Muscle of arm (tissue), 12 donors: ENCODE measurements around the gene PPOX. TPM values are rescaled to one million over a fixed set of nuclear protein-coding genes. Genes with fewer than 3 reads are reported as not detected.

Experiments used
- DNase-seq: peaks from one replicate; pipeline ENCODE4 v3.0.0-alpha.2; 2013
- polyA plus RNA-seq, 12 donors: library from polyadenylated mRNA; unstranded; fragments of 120-200 nt; gene quantifications; one replicate each; pipeline ENCODE4 v1.2.1, GENCODE V29; 2013; ENCODE audit not compliant: insufficient read length in 12 of 12

PPOX gene
- polyA plus RNA-seq, 12 donors, result 14.1 to 38.7 (median 23.6) TPM; not detected in 1

DNA sequence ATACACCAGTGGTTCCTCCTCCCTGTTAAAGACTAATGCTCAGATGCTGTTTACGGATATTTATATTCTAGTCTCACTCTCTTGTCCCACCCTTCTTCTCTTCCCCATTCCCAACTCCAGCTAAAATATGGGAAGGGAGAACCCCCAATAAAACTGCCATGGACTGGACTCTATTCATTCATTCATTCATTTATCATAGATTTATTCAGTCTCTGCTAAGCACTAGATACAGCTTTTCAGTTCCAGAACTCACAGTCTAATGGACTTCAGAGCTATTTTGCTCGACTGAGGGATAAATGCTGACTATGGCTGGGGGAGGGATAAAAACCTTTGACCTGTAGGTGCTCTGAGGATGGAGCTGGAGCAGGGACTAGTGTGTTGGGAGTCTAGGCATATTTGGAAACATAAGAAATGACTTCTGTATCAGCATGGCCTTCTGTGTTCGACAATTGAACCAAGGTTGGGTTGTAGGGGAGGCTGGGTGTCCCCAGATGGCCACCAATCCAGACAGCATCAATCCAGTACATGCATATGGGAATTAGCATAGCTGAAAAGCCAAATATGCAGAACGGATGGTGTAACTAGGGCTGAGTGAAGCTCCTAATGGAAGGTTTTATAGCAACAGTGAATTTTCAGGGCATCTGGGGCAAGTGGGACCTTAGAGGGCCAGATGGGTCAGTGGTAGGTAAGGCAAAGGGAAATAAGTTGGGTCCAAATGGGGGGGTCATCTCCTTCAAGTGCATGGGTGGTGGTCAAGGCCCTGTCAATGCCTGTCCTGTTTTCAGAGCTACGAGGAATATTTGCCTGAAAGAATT is 53.1 kb downstream of the PPOX start:
- no peak for DNase-seq

DNA sequence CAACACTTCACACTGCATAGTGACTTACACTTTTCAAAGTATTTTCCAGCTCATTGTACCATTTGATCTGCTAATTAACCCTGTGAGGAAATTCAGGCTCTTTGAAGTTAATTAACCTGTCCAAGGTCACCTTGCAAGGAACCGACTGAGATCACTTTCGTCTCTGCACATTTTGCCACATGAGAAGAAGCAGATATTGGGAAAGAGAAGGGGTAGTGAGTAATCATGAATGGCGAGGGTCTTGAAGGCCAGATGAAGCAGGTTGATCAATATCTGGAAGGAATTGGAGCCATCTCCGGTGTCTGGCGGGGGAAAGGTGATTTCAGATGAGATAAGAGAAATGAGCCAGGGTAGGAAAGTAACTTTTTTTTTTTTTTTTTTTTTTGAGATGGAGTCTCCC is 53.8 kb downstream of the PPOX start:
- no peak for DNase-seq

Other genes with a start within 250 kb of the PPOX start
- gene ITLN2, start 211.6 kb upstream of the PPOX start, polyA plus RNA-seq, result under 1 TPM in 1 of 12 donors, not detected in 11; 0.36 TPM
- 10 to 100 TPM in 11 of 12 donors, not detected in 1; 11.5 to 40.4 (median 16.3) TPM for gene F11R, start 145.3 kb upstream of the PPOX start, polyA plus RNA-seq
- 10 to 100 TPM in 11 of 12 donors, not detected in 1; 18.6 to 33.2 (median 23.2) TPM for gene TSTD1, start 127.5 kb upstream of the PPOX start, polyA plus RNA-seq
- 10 to 100 TPM in 11 of 12 donors, not detected in 1; 24.8 to 51.5 (median 33.4) TPM for gene USF1, start 120.4 kb upstream of the PPOX start, polyA plus RNA-seq
- gene ARHGAP30, start 96.5 kb upstream of the PPOX start, polyA plus RNA-seq, result 10 to 100 TPM in 1 of 12 donors, 1 to 10 TPM in 10, not detected in 1; 1.8 to 12.9 (median 2.9) TPM
- gene NECTIN4, start 76.9 kb upstream of the PPOX start, polyA plus RNA-seq, result 10 to 100 TPM in 2 of 12 donors, 1 to 10 TPM in 1, under 1 TPM in 5, not detected in 4; 0.04 to 28.3 (median 0.19) TPM
- 1 to 10 TPM in 4 of 12 donors, under 1 TPM in 5, not detected in 3; 0.32 to 1.7 (median 0.73) TPM for gene KLHDC9, start 68.1 kb upstream of the PPOX start, polyA plus RNA-seq
- 10 to 100 TPM in 11 of 12 donors, not detected in 1; 51.9 to 78.1 (median 63.6) TPM for gene PFDN2, start 48.4 kb upstream of the PPOX start, polyA plus RNA-seq
- 10 to 100 TPM in 11 of 12 donors, not detected in 1; 25.2 to 35.4 (median 30.8) TPM for gene NIT1, start 48.3 kb upstream of the PPOX start, polyA plus RNA-seq
- 10 to 100 TPM in 11 of 12 donors, not detected in 1; 36.3 to 54.8 (median 45.0) TPM for gene DEDD, start 33.8 kb upstream of the PPOX start, polyA plus RNA-seq
- gene UFC1, start 12.4 kb upstream of the PPOX start, polyA plus RNA-seq, result 100 to 1,000 TPM in 8 of 12 donors, 10 to 100 TPM in 3, not detected in 1; 90.7 to 129 (median 108) TPM
- 10 to 100 TPM in 11 of 12 donors, not detected in 1; 20.4 to 33.1 (median 29.1) TPM for gene USP21, start 6.9 kb upstream of the PPOX start, polyA plus RNA-seq
- gene B4GALT3, start 11.1 kb downstream of the PPOX start, polyA plus RNA-seq, result 10 to 100 TPM in 11 of 12 donors, not detected in 1; 18.8 to 41.2 (median 24.5) TPM
- 10 to 100 TPM in 8 of 12 donors, 1 to 10 TPM in 3, not detected in 1; 7.2 to 14.7 (median 10.8) TPM for gene ADAMTS4, start 32.6 kb downstream of the PPOX start, polyA plus RNA-seq
- gene NDUFS2, start 35.9 kb downstream of the PPOX start, polyA plus RNA-seq, result 100 to 1,000 TPM in 10 of 12 donors, 10 to 100 TPM in 1, not detected in 1; 92.6 to 165 (median 136) TPM
- 10 to 100 TPM in 10 of 12 donors, not detected in 2; 12.5 to 37.0 (median 18.9) TPM for gene FCER1G, start 48.9 kb downstream of the PPOX start, polyA plus RNA-seq
- gene APOA2, start 57.2 kb downstream of the PPOX start, polyA plus RNA-seq, result 10 to 100 TPM in 1 of 12 donors, 1 to 10 TPM in 6, under 1 TPM in 2, not detected in 3; 0.57 to 57.1 (median 1.4) TPM
- gene TOMM40L, start 59.6 kb downstream of the PPOX start, polyA plus RNA-seq, result 10 to 100 TPM in 4 of 12 donors, 1 to 10 TPM in 7, not detected in 1; 7.2 to 40.3 (median 9.4) TPM
- 1 to 10 TPM in 5 of 12 donors, under 1 TPM in 5, not detected in 2; 0.40 to 2.1 (median 1.1) TPM for gene NR1I3, start 71.8 kb downstream of the PPOX start, polyA plus RNA-seq
- 1 to 10 TPM in 1 of 12 donors, under 1 TPM in 8, not detected in 3; 0.14 to 1.0 (median 0.38) TPM for gene PCP4L1, start 92.3 kb downstream of the PPOX start, polyA plus RNA-seq
- gene MPZ, start 143.5 kb downstream of the PPOX start, polyA plus RNA-seq, result 10 to 100 TPM in 8 of 12 donors, 1 to 10 TPM in 3, not detected in 1; 5.7 to 39.9 (median 13.9) TPM
- gene SDHC, start 148.0 kb downstream of the PPOX start, polyA plus RNA-seq, result 100 to 1,000 TPM in 11 of 12 donors, 10 to 100 TPM in 1; 91.3 to 429 (median 132) TPM
- 1 to 10 TPM in 4 of 12 donors, under 1 TPM in 2, not detected in 6; 0.73 to 1.5 (median 1.3) TPM for gene CFAP126, start 201.4 kb downstream of the PPOX start, polyA plus RNA-seq